ENCODE results near the gene ANGPTL5. TPM values are rescaled to one million over a fixed set of nuclear protein-coding genes. Genes with fewer than 3 reads are reported as not detected.

The ANGPTL5 gene
- total and polyA plus RNA-seq, 9 of the 15 experiments (the other 6 are each of a cell fraction or from before 2014, with no cell fraction given) = 0.03 TPM; not detected in 8

DNA sequence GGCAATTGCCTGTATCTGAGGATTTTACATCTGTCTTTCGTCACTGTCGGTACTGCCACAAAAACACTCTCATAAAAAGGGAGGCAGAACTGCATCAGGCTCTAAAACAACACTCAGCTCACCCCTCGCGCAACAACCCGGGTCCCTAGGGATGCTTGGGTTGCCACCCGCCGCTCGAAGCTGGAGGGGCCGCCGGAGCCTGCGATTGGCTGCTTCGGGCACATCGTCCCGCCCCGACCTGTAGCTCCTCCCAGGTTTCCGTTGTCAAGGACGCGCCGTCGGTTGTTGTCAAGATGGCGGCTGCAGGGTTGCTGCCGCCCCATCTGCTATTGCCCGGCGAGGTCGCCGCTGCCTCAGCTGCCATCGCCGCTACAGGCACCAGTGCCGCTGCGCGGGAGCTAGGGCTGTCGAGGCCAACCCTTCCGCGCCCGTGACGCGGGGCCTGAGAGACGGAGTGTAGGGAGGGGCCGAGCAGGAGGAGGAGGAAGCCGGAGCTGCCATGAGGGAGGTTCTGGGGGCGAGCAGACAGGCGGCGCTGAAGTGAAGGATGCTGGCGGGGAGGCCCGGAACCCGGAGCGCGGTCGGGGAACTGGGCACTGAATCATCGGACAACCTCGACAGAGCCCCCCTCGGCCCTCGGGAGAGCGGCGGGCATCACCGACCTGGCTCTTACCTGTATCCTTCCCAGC is 1.4 kb downstream of the ANGPTL5 start, which contains the start of gene CEP126 (continued):
- TF ChIP-seq ZBTB40 (IDR thresholded peaks at IDR 0.05) (peak; percentile 37; the same call in 1 of the 2 replicates), ZBTB40 (CRISPR knock-in tag; IDR thresholded peaks at IDR 0.05) (no peak), FOXJ2 (tag; IDR thresholded peaks at IDR 0.05) (peak; percentile 31; the same call in 1 of the 2 replicates), ATF1 (CRISPR knock-in tag; IDR thresholded peaks at IDR 0.05) (no peak), ATF1 (tag; IDR thresholded peaks at IDR 0.05) (peak; percentile 59), SMAD4 (CRISPR knock-in tag; conservative IDR thresholded peaks at IDR 0.05) (no peak), E2F3 (CRISPR knock-in tag; IDR thresholded peaks at IDR 0.05) (no peak), RFX1 (IDR thresholded peaks at IDR 0.05) (peak; percentile 89), PHF20 (IDR thresholded peaks at IDR 0.05; ENCODE audit: partially characterized antibody) (peak; percentile 23), HCFC1 (IDR thresholded peaks at IDR 0.05; ENCODE audit: low read depth, low read length) (no peak), ZNF24 (IDR thresholded peaks at IDR 0.05) (no peak), POLR2A (conservative IDR thresholded peaks at IDR 0.05) (no peak), GATA2 (CRISPR knock-in tag; IDR thresholded peaks at IDR 0.05) (no peak), SMAD2 (IDR thresholded peaks at IDR 0.05; ENCODE audit: low read depth, low read length) (no peak), NCOA4 (IDR thresholded peaks at IDR 0.05; ENCODE audit: partially characterized antibody) (no peak)
- TF ChIP-seq, protein P1, sequence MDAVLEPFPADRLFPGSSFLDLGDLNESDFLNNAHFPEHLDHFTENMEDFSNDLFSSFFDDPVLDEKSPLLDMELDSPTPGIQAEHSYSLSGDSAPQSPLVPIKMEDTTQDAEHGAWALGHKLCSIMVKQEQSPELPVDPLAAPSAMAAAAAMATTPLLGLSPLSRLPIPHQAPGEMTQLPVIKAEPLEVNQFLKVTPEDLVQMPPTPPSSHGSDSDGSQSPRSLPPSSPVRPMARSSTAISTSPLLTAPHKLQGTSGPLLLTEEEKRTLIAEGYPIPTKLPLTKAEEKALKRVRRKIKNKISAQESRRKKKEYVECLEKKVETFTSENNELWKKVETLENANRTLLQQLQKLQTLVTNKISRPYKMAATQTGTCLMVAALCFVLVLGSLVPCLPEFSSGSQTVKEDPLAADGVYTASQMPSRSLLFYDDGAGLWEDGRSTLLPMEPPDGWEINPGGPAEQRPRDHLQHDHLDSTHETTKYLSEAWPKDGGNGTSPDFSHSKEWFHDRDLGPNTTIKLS (IDR thresholded peaks at IDR 0.05; ENCODE audit: borderline replicate concordance, low read depth) = peak; percentile 21; the same call in 1 of the 2 replicates
